Epithelial cell of proximal tubule (primary cell): ENCODE data around the gene PXYLP1. TPM values are rescaled to one million over a fixed set of nuclear protein-coding genes. Genes with fewer than 3 reads are reported as not detected.

Experiments used
- DNase-seq: peaks from one replicate; pipeline ENCODE4 v3.0.0-alpha.2; 2011; ENCODE audit warnings: low read depth
- H3K4me3 ChIP-seq: 2 replicates; pipeline ENCODE4 v1.5.1; 2011; ENCODE audit warnings: low read depth, mild to moderate bottlenecking, low read length
- total RNA-seq: library from RNA; depleted of rRNA; stranded (reverse); fragments of >200 nt; gene quantifications from 2 replicates; pipeline ENCODE4 v1.2.3, GENCODE V29; 2015
- TF ChIP-seq, protein P1 (sequence below): conservative IDR thresholded peaks from 2 replicates; pipeline ENCODE4 v1.5.1; 2012; ENCODE audit warnings: low read depth, mild to moderate bottlenecking, low read length

The PXYLP1 gene
- total RNA-seq, 1 donor from 2014 or later = 12.4 TPM

DNA sequence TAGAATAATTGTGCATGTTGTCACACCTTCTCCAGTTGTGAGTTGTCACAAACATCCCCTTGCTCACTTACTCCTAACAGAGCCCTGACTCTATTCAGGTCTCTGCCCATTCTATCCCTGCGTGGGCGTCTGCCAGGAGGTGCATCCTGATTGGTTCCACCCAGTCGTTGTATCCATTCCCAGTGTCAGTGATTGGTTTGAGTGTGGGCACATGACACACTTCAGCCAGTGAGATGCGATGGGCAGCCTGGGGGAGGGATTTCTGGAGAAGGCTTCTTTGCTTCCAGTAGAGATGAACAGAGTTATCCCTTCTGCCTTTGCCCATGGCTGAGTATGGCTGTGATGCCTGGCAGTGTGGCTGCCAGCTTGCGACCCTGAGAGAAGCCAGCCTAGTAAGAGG is 18.7 kb downstream of the PXYLP1 start:
- no peak overlapping the region for H3K4me3 ChIP-seq
- TF ChIP-seq, protein P1, sequence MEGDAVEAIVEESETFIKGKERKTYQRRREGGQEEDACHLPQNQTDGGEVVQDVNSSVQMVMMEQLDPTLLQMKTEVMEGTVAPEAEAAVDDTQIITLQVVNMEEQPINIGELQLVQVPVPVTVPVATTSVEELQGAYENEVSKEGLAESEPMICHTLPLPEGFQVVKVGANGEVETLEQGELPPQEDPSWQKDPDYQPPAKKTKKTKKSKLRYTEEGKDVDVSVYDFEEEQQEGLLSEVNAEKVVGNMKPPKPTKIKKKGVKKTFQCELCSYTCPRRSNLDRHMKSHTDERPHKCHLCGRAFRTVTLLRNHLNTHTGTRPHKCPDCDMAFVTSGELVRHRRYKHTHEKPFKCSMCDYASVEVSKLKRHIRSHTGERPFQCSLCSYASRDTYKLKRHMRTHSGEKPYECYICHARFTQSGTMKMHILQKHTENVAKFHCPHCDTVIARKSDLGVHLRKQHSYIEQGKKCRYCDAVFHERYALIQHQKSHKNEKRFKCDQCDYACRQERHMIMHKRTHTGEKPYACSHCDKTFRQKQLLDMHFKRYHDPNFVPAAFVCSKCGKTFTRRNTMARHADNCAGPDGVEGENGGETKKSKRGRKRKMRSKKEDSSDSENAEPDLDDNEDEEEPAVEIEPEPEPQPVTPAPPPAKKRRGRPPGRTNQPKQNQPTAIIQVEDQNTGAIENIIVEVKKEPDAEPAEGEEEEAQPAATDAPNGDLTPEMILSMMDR = no peak
- no peak for DNase-seq

- no peak for DNase-seq
- H3K4me3 ChIP-seq = no peak overlapping the region
- TF ChIP-seq, protein P1 = no peak
Measured at GRCh38 chr3:141250828-141251227, 19.2 kb downstream of the PXYLP1 start.

GRCh38 chr3:141253326-141253725 is 21.7 kb downstream of the PXYLP1 start:
- no peak for DNase-seq
- H3K4me3 ChIP-seq = no peak overlapping the region
- TF ChIP-seq, protein P1 = no peak

GRCh38 chr3:141253811-141254210 is 22.2 kb downstream of the PXYLP1 start:
- no peak overlapping the region for H3K4me3 ChIP-seq
- no peak for DNase-seq
- TF ChIP-seq, protein P1 = no peak

DNA sequence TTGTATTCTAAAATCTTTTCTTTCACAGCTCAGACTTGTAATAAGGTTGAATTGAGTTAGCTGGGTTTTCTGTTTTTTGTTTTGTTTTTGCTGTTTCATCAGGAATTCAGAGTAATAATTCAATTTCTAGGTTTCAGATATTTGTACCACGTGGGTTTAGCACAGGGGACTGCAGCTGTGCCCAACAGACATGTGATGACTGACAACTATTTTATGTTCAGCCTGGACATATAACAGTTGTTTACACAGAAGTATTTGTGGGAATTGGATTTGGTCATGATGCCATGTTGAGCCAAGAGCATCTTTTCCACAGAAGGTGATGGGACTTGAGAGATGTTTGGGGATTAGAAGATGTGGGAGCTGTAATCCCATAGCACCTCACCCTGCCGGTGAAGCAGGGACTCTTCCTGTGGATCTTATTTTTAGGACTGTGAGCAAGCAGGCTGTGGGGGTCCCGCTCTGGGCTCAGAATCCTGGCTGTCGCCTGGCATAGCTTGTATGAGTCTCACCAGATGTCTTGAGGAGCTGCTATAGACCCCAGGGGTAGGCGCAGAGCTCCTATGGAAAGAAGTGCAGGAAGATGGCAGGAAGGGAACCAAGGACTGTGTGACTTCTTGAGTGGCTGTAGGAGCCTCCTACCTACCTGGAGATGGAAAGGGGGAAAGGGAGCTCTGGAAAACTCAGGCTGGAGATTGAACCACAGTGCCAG is 23.7 kb downstream of the PXYLP1 start:
- TF ChIP-seq, protein P1 = no peak
- no peak overlapping the region for H3K4me3 ChIP-seq
- DNase-seq = no peak

GRCh38 chr3:141255846-141256261 is 24.2 kb downstream of the PXYLP1 start:
- no peak overlapping the region for H3K4me3 ChIP-seq
- no peak for DNase-seq
- TF ChIP-seq, protein P1 = peak; percentile 52

DNA sequence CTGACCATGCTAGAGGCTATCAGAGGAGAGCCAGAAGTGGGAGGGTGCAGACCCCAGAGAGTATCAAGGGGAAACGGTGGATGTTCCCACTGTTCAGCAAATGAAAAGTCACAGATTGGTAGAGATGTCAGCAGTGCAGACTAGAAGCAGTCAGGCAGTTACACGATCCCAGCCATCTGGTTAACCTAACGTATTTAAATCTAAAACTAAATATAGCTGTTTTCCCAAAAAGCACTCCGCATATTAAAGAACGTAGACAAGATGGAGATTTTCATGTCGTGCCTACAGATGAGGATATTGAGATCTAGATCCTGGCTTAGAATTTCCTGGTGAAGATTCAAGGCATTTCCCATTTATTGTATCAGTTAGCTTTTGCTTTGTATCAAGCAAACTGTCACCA is 25.2 kb downstream of the PXYLP1 start:
- DNase-seq = no peak
- TF ChIP-seq, protein P1 = no peak
- H3K4me3 ChIP-seq = no peak overlapping the region
